Body of pancreas (tissue), 4 donors: ENCODE measurements around the gene AGT. TPM values are rescaled to one million over a fixed set of nuclear protein-coding genes. Genes with fewer than 3 reads are reported as not detected.

ENCODE experiments used
- ATAC-seq: fragments of 150-250 bp; one replicate; pipeline ENCODE4 v1.9.1; 2016
- DNase-seq, 4 donors: peaks; one replicate each; pipeline ENCODE4 v3.0.0-alpha.2; 2019
- H3K27ac ChIP-seq, 4 donors: fragments of 200-600 bp; sonication (generic); 1 replicate in 3 of 4; 2 replicates in 1 of 4; pipeline versions ENCODE4 v1.5.1 to v1.6.1; 2016 to 2019; ENCODE audit warnings: mild to moderate bottlenecking in 1 of 4, mixed read lengths in 1 of 4, moderate library complexity in 1 of 4
- H3K27me3 ChIP-seq, 2 donors: fragments of 200-600 bp; sonication (generic); one replicate each; pipeline ENCODE4 v1.6.0; 2016; ENCODE audit warnings: mild to moderate bottlenecking in 1 of 2
- H3K36me3 ChIP-seq, 2 donors: fragments of 200-600 bp; sonication (generic); replicated peaks in 1 of 2; 2 replicates each; pipeline ENCODE4 v1.5.1; 2016; ENCODE audit warnings: low read depth in 2 of 2; ENCODE audit not compliant: insufficient read depth in 1 of 2
- H3K4me1 ChIP-seq: fragments of 200-600 bp; sonication (generic); one replicate; pipeline ENCODE4 v1.6.0; 2016
- H3K4me3 ChIP-seq, 2 donors: fragments of 200-600 bp; sonication (generic); 1 replicate in 1 of 2; 2 replicates in 1 of 2; pipeline ENCODE4 v1.5.1; 2016 to 2019
- H3K9me3 ChIP-seq, 3 donors: fragments of 200-600 bp; sonication (generic); 1 replicate in 2 of 3; 2 replicates in 1 of 3; pipeline ENCODE4 v1.5.1; 2016
- POLR2A ChIP-seq, 3 donors: fragments of 450-650 bp; IDR thresholded peaks; one replicate each; pipeline ENCODE4 v1.6.1; 2016; ENCODE audit warnings: antibody characterized with exemption in 3 of 3, mild to moderate bottlenecking in 2 of 3
- WGBS, 2 donors: methylation state at CpG; one replicate each; pipeline ENCODE4 v1.1.5; 2017; 5-methylcytosine and 5-hydroxymethylcytosine counted together
- intact Hi-C: fragments of 100-400 bp; cut with DNase I; formaldehyde crosslinking; loops from one replicate; pipeline ENCODE4 v1.15.1; 2023
- total RNA-seq, 2 donors: library from RNA; depleted of rRNA; stranded (reverse); fragments of >200 nt; gene quantifications; one replicate each; pipeline ENCODE4 v1.1.0, GENCODE V29; 2016
- TF ChIP-seq, protein P1 (sequence below), 7 experiments: fragments of 450-650 bp in 4 of 7; fragments of 200-600 bp in 3 of 7; sonication (generic) in 3 of 7; IDR thresholded peaks; one replicate each; pipeline ENCODE4 v1.5.1; 2016 to 2019; ENCODE audit warnings: antibody characterized with exemption in 7 of 7

The AGT gene
- total RNA-seq, 2 donors from 2014 or later: 5.6 to 11.2 TPM

GRCh38 chr1:230698130-230698529 is 15.8 kb downstream of the AGT start:
- WGBS, 2 donors: 87 to 92% methylated on average over 12 to 14 of the region's 14 CpGs
- TF ChIP-seq, protein P1, sequence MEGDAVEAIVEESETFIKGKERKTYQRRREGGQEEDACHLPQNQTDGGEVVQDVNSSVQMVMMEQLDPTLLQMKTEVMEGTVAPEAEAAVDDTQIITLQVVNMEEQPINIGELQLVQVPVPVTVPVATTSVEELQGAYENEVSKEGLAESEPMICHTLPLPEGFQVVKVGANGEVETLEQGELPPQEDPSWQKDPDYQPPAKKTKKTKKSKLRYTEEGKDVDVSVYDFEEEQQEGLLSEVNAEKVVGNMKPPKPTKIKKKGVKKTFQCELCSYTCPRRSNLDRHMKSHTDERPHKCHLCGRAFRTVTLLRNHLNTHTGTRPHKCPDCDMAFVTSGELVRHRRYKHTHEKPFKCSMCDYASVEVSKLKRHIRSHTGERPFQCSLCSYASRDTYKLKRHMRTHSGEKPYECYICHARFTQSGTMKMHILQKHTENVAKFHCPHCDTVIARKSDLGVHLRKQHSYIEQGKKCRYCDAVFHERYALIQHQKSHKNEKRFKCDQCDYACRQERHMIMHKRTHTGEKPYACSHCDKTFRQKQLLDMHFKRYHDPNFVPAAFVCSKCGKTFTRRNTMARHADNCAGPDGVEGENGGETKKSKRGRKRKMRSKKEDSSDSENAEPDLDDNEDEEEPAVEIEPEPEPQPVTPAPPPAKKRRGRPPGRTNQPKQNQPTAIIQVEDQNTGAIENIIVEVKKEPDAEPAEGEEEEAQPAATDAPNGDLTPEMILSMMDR (IDR thresholded peaks at IDR 0.05): no peak
- TF ChIP-seq POLR2A (IDR thresholded peaks at IDR 0.05): no peak
- intact Hi-C loops: no loop called here

GRCh38 chr1:230696722-230697437 is 17.0 kb downstream of the AGT start:
- H3K27ac ChIP-seq: no peak overlapping the region
- no peak for DNase-seq
- no peaks in the 10 kb centered on the region for H3K9me3 ChIP-seq
- H3K4me1 ChIP-seq: no peaks in the 10 kb centered on the region
- H3K36me3 ChIP-seq: peaks cover 6 to 8% of the 10 kb centered on the region in 2 donors
- ATAC-seq: no peak
- no peaks in the 10 kb centered on the region for H3K27me3 ChIP-seq
- 72 to 76% methylated on average over 5 to 7 of the region's 7 CpGs for WGBS, 2 donors
- TF ChIP-seq POLR2A (IDR thresholded peaks at IDR 0.05): no peak
- TF ChIP-seq, protein P1 (IDR thresholded peaks at IDR 0.05): no peak
- intact Hi-C loops: no loop called here
- H3K4me3 ChIP-seq: no peak overlapping the region

More at GRCh38 chr1:230698130-230698529, 15.8 kb downstream of the AGT start:
- Histone ChIP-seq H3K4me1 (no peaks in the 10 kb centered on the region), H3K36me3 (peaks cover 3 to 4% of the 10 kb centered on the region in 2 donors), H3K4me3 (no peak overlapping the region), H3K9me3 (no peaks in the 10 kb centered on the region), H3K27ac (no peak overlapping the region), H3K27me3 (no peaks in the 10 kb centered on the region)
- DNase-seq (no peak), ATAC-seq (no peak)

DNA sequence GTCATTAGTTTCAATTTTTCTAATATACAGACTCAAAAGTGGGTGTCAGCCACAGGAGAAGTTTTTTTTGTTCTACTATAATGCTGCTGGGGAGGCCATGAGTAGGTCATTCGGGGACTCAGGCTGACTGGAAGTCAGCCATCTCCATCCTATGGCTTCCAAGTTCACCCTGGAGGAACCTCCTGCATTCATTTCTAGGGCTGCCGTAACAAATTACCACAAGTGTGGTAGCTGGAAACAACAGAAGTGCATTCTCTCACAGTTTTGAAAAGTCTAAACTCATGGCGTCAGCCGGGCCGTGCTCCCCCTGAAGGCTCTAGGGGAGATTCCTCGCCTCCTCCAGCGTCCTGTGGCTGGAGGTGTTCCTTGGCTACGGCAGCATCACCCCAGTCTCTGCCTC is 17.7 kb downstream of the AGT start:
- no peak for TF ChIP-seq POLR2A (IDR thresholded peaks at IDR 0.05)
- TF ChIP-seq, protein P1 (IDR thresholded peaks at IDR 0.05): no peak
- no peak overlapping the region for H3K4me3 ChIP-seq
- DNase-seq: no peak
- WGBS, 2 donors: 79 to 84% methylated on average over 8 of the region's 8 CpGs
- no peak for ATAC-seq
- intact Hi-C loops: no loop called here
- no peaks in the 10 kb centered on the region for H3K27me3 ChIP-seq
- H3K27ac ChIP-seq: no peak overlapping the region
- peaks cover 8 to 12% of the 10 kb centered on the region in 2 donors for H3K36me3 ChIP-seq
- H3K9me3 ChIP-seq: no peaks in the 10 kb centered on the region
- no peaks in the 10 kb centered on the region for H3K4me1 ChIP-seq

DNA sequence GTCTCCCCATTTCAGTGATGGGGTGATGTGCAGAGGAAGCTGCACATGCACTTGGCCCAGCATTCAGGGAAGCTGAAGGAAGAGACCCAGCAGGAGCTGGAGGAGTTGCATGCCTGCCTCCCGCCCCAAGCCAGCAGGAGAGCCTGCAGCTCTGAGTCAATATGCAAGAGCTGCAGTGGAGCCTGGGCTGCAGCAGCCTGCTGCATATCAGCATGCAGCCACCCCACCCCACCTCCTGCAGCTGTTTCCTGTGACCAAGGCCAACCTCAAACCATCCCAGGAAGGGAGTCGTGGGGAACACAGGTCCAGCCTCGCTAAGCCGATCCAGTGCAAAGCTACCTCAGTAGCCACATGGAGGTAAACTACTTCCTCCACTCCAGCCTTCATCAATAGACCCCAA is 18.9 kb downstream of the AGT start:
- Histone ChIP-seq H3K27ac (no peak overlapping the region), H3K4me3 (no peak overlapping the region), H3K9me3 (no peaks in the 10 kb centered on the region), H3K4me1 (no peaks in the 10 kb centered on the region), H3K27me3 (no peaks in the 10 kb centered on the region), H3K36me3 (peaks cover 8 to 22% of the 10 kb centered on the region in 2 donors)
- ATAC-seq (no peak), DNase-seq (no peak)
- 30 to 66% methylated on average over 3 to 4 of the region's 4 CpGs for WGBS, 2 donors
- no peak for TF ChIP-seq POLR2A (IDR thresholded peaks at IDR 0.05)
- intact Hi-C loops: no loop called here

DNA sequence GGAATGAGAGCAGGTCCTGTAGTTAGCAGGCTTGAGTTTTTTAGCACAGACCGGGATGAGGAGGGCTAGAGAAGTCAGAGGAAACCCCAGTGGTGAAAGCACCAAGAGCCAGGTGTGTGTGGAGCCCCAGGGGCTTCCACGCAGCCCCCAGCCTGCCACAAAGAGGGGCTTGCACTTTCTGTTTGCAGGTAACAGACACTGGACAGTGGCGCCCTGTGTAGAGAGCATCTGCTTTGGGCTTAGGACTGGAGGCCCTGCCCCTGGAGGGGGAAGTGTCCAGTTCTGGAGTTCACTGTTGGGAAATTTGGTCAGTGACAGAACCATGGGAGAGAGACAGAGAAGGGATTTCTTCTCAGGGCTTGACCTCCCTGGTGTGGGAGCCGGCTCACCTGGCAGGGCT is 19.5 kb downstream of the AGT start:
- WGBS, 2 donors: 90 to 91% methylated on average over 4 of the region's 4 CpGs
- Histone ChIP-seq H3K4me3 (no peak overlapping the region), H3K9me3 (no peaks in the 10 kb centered on the region), H3K27ac (no peak overlapping the region), H3K4me1 (no peaks in the 10 kb centered on the region), H3K27me3 (no peaks in the 10 kb centered on the region), H3K36me3 (peaks cover 8 to 27% of the 10 kb centered on the region in 2 donors)
- no peak for ATAC-seq
- intact Hi-C loops: no loop called here
- no peak for DNase-seq
- TF ChIP-seq POLR2A (IDR thresholded peaks at IDR 0.05): no peak
- TF ChIP-seq, protein P1 (IDR thresholded peaks at IDR 0.05): no peak
